ENCODE measurements around the gene FAM177B.

The FAM177B gene

GRCh38 chr1:222786121-222786520, 49.1 kb downstream of the FAM177B start:
- no peak for DNase-seq (ENCODE audit: low read depth in 2 of 2)

- no peak for DNase-seq (ENCODE audit: low read depth in 2 of 2)
Measured at GRCh38 chr1:222787729-222788128, 50.7 kb downstream of the FAM177B start.

- no peak for DNase-seq (ENCODE audit: low read depth in 2 of 2)
Measured at GRCh38 chr1:222788402-222789156, 51.6 kb downstream of the FAM177B start.

DNA sequence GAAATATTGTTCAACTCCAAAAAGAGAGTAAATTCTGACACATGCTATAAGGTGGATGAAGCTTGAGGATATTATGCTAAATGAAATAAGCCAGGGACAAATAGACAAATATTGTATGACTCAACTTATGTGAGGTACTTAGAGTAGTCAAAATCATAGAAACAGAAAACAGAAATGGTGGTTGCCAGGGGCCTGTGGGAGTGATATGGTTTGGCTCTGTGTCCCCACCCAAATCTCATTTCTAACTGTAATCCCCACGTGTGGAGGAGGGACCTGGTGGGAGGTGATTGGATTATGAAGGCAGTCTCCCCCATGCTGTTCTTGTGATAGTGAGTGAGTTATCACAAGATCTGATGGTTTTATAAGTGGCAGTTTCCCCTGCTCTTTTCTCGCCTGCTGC, 53.1 kb downstream of the FAM177B start:
- no peak for DNase-seq (ENCODE audit: low read depth in 2 of 2)

DNA sequence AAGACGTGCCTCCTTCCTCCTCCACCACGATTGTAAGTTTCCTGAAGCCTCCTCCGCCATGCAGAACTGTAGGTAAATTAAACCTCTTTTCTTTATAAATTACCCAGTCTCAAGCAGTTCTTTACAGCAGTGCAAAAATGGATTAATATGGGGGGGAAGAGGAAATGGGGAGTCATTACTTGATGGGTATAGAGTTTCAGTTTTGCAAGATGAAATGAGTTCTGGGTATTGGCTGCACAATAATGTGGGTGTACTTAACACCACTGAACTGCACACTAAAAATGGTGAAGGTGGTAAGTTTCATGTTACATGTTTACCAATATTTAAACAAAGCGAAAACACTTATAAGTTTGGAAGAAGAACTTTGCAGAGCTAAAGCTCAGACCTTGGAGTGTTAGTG, 53.5 kb downstream of the FAM177B start:
- DNase-seq (ENCODE audit: low read depth in 2 of 2) = no peak

DNA sequence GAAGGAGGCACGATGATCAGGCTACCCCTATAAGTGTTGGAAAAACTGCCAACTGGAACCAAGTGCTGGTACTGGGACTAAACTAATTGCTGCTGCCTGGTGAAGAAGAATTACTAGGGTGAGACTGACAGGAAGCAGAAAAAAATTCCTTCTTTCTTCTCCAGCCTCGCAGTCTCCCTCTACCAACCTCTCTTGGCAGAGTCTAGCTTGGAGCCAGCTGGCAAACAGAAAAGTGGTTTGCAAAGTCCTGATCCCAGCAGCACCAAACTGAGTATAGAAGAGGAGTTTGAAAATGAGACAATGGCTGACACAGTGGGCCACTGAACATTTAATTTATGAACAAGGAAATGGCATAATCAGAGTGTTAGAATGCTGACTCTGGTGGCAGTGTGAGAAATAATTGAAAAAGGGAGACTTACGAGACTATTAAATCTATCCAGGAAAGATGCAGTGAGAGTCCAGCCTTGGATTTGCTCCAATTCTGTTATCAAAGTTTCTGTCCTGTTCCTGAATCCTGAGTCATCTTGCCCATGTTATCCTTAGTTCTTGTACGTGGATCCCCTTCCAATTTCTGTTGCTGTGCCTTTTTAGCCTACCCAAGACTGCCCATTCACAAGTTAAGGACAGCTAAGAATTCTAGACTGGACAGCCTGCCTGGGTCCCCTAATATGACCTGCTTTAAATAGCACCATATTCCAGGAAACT, 54.2 kb downstream of the FAM177B start:
- DNase-seq (ENCODE audit: low read depth in 2 of 2) = no peak

GRCh38 chr1:222792744-222793143, 55.7 kb downstream of the FAM177B start:
- DNase-seq (ENCODE audit: low read depth in 2 of 2) = no peak

- no peak for DNase-seq (ENCODE audit: low read depth in 2 of 2)
Measured at GRCh38 chr1:222794656-222795474, 57.9 kb downstream of the FAM177B start.

DNA sequence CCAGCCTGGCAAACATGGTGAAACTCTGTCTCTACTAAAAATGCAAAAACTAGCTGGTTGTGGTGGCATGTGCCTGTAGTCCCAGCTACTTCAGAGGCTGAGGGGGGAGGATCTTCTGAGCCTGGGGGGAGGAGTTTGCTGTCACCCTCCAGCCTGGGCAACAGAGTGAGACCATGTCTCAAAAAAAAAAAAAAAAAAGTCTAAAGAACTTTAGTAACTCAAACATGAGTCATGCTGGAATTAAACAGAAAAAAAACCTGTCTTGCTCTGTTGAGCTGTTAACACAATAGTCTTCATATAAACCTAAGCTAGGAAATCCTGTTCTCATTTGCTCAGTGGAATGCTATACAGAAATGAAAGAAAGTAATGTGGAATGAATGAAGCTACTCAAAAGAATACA, 61.1 kb downstream of the FAM177B start:
- DNase-seq (ENCODE audit: low read depth in 2 of 2) = no peak

GRCh38 chr1:222798975-222799374, 62.0 kb downstream of the FAM177B start:
- no peak for DNase-seq (ENCODE audit: low read depth in 2 of 2)

Measured in stimulated activated CD4-positive, alpha-beta T cell treated with anti-CD3 and anti-CD28 coated beads, Interleukin-1b, Interleukin-23, amount 100 ng/mL, for 4 hours (primary cell).